SK-N-SH (cell line): ENCODE results near the gene KCNAB1. TPM values are rescaled to one million over a fixed set of nuclear protein-coding genes. Genes with fewer than 3 reads are reported as not detected.

Experiments
- CTCF ChIA-PET: fragments of 300-600, 350-600 bp; formaldehyde crosslinking; extraction: SDS; loops from one replicate; lab custom pipeline; 2021; lab: Yijun Ruan, JAX
- POLR2A ChIA-PET: fragments of 350-600 bp; sonication (Branson Sonifier 250); formaldehyde crosslinking; extraction: SDS; loops from one replicate; lab custom pipeline; 2020; ENCODE audit warnings: antibody characterized with exemption, inconsistent platforms; lab: Yijun Ruan, JAX
- DNase-seq: peaks from one replicate; pipeline ENCODE4 v3.0.0; 2012
- H2AFZ ChIP-seq: fragments of 200-600 bp; sonication (generic); 2 replicates; pipeline ENCODE4 v1.8.1; 2016; ENCODE audit warnings: antibody characterized with exemption, mild to moderate bottlenecking, low read depth
- H3F3A ChIP-seq: fragments of 200-600 bp; sonication (generic); replicated peaks from 2 replicates; pipeline ENCODE3; 2016; ENCODE audit warnings: antibody characterized with exemption, mild to moderate bottlenecking; ENCODE audit not compliant: insufficient read depth
- H3K27ac ChIP-seq, 2 experiments: fragments of 200-500 bp in 1 of 2; fragments of 200-600 bp in 1 of 2; sonication (Bioruptor generic) in 1 of 2; sonication (generic), shearing (Covaris generic) in 1 of 2; 2 replicates each; pipeline versions ENCODE4 v1.5.1 to v1.6.1; 2014 to 2016; ENCODE audit warnings: low read depth in 2 of 2, inconsistent platforms in 1 of 2, low read length in 1 of 2, mild to moderate bottlenecking in 1 of 2, mixed read lengths in 1 of 2
- H3K27me3 ChIP-seq: fragments of 200-600 bp; sonication (generic), shearing (Covaris generic); 2 replicates; pipeline ENCODE4 v1.6.1; 2016; ENCODE audit warnings: mixed run types; ENCODE audit not compliant: insufficient read depth
- H3K36me3 ChIP-seq, 2 experiments: fragments of 200-500 bp in 1 of 2; fragments of 200-600 bp in 1 of 2; sonication (Bioruptor generic) in 1 of 2; sonication (generic) in 1 of 2; replicated peaks in 1 of 2; 2 replicates each; pipeline versions ENCODE3 to v1.5.1; 2014 to 2016; ENCODE audit warnings: low read length in 1 of 2, mild to moderate bottlenecking in 1 of 2; ENCODE audit not compliant: insufficient read depth in 2 of 2, control insufficient read depth in 1 of 2
- H3K4me1 ChIP-seq, 2 experiments: fragments of 200-500 bp in 1 of 2; fragments of 200-600 bp in 1 of 2; sonication (Bioruptor generic) in 1 of 2; sonication (generic), shearing (Covaris generic) in 1 of 2; 2 replicates each; pipeline versions ENCODE4 v1.5.1 to v1.6.1; 2014 to 2016; ENCODE audit warnings: low read depth in 1 of 2, low read length in 1 of 2, mixed run types in 1 of 2; ENCODE audit not compliant: insufficient read depth in 2 of 2, control insufficient read depth in 1 of 2
- H3K4me2 ChIP-seq: fragments of 200-600 bp; sonication (generic), shearing (Covaris generic); 2 replicates; pipeline ENCODE4 v1.6.1; 2017; ENCODE audit warnings: mixed run types
- H3K4me3 ChIP-seq, 2 experiments: fragments of 200-500 bp in 1 of 2; fragments of 200-600 bp in 1 of 2; sonication (Bioruptor generic) in 1 of 2; sonication (generic), shearing (Covaris generic) in 1 of 2; 2 replicates each; pipeline versions ENCODE4 v1.5.1 to v1.8.1; 2014 to 2016; ENCODE audit warnings: low read depth in 2 of 2, inconsistent platforms in 1 of 2, low read length in 1 of 2, mild to moderate bottlenecking in 1 of 2, mixed read lengths in 1 of 2, moderate library complexity in 1 of 2
- H3K79me2 ChIP-seq: fragments of 200-600 bp; sonication (generic); 2 replicates; pipeline ENCODE4 v1.8.1; 2017; ENCODE audit warnings: mild to moderate bottlenecking; ENCODE audit not compliant: insufficient read depth
- H3K9ac ChIP-seq: fragments of 200-600 bp; sonication (generic); 2 replicates; pipeline ENCODE4 v1.6.1; 2017; ENCODE audit warnings: mixed run types
- H3K9me2 ChIP-seq: fragments of 200-600 bp; sonication (generic); 2 replicates; pipeline ENCODE4 v1.6.1; 2017; ENCODE audit warnings: mixed run types
- H3K9me3 ChIP-seq: fragments of 200-600 bp; sonication (generic); 2 replicates; pipeline ENCODE4 v1.6.1; 2017; ENCODE audit warnings: mixed run types, mild to moderate bottlenecking, moderate library complexity
- H4K20me1 ChIP-seq: fragments of 200-600 bp; sonication (generic); 2 replicates; pipeline ENCODE4 v1.6.1; 2017; ENCODE audit warnings: mild to moderate bottlenecking, mixed run types; ENCODE audit not compliant: insufficient read depth
- CHD2 ChIP-seq: fragments of 150-350 bp; IDR thresholded peaks from 2 replicates; pipeline ENCODE4 v1.6.1; 2018; ENCODE audit warnings: low read length; ENCODE audit not compliant: partially characterized antibody
- EP300 ChIP-seq, 2 experiments: IDR thresholded peaks; 2 replicates each; pipeline versions ENCODE4 v1.4.0 to v1.6.1; 2012; ENCODE audit warnings: borderline replicate concordance in 1 of 2, low read depth in 1 of 2, low read length in 1 of 2
- NRF1 ChIP-seq: IDR thresholded peaks from 2 replicates; pipeline ENCODE4 v1.6.1; 2012; ENCODE audit warnings: low read depth, mild to moderate bottlenecking, low read length
- POLR2AphosphoS5 ChIP-seq: IDR thresholded peaks from 2 replicates; pipeline ENCODE4 v1.6.1; 2012; ENCODE audit warnings: low read depth, low read length
- RAD21 ChIP-seq: IDR thresholded peaks from 2 replicates; pipeline ENCODE4 v1.6.1; 2012; ENCODE audit warnings: mild to moderate bottlenecking, low read length
- WGBS: methylation state at CpG from one replicate; pipeline ENCODE4 v1.1.6; 2017; ENCODE audit warnings: low lambda C conversion rate; 5-methylcytosine and 5-hydroxymethylcytosine counted together
- polyA plus RNA-seq, 3 experiments: library from polyadenylated mRNA; depleted of rRNA; stranded (reverse); fragments of >200 nt; gene quantifications; 2 replicates each; pipeline ENCODE4 v1.2.3, GENCODE V29; 2012
- TF ChIP-seq, protein P1 (sequence below): fragments of 150-350 bp; IDR thresholded peaks from 2 replicates; pipeline ENCODE4 v1.6.1; 2017; ENCODE audit warnings: antibody characterized with exemption, low read length, low read depth, borderline replicate concordance
- TF ChIP-seq, protein P2 (sequence below): fragments of 200-600 bp; sonication (generic); IDR thresholded peaks from 2 replicates; pipeline ENCODE4 v1.6.1; 2017; ENCODE audit warnings: antibody characterized with exemption, mild to moderate bottlenecking, moderate library complexity

Gene KCNAB1
- polyA plus RNA-seq, 1 of the 3 experiments (the other 2 are of a cell fraction): 82.1 TPM

DNA sequence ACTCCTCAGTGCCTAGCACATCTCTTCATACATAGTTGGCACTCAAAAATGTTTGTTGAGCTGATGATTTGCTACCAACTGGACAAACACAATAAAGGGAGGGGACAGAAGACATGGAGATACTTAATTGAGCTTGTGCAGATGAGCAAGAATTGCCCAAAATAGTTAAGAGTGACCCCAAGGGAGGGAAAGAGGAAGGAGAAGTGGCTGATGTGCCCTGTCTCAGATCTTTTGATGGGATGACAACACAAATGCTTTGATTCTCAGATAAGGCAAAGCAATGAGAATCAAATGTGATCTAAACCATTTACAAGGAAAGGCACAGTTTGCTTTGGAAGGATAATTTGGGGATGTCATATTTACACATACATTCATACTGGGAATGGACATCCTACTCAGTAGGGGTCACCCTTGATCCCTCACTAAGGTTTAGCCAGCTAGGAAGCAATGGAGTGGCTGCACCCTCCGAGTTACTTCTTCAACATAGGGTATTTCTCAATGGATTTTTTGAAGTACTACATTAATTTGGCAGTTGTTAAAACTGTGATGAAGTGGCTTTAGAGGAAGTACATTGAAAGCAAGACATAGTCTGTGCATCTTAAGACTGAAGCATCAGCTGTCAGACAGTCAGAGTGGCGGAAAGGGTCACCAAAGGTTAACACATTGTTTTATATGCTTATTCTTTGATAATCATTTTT lies 456.4 kb downstream of the KCNAB1 start:
- CTCF ChIA-PET: no interaction called here
- H4K20me1 ChIP-seq: no peaks in the 10 kb centered on the region

DNA sequence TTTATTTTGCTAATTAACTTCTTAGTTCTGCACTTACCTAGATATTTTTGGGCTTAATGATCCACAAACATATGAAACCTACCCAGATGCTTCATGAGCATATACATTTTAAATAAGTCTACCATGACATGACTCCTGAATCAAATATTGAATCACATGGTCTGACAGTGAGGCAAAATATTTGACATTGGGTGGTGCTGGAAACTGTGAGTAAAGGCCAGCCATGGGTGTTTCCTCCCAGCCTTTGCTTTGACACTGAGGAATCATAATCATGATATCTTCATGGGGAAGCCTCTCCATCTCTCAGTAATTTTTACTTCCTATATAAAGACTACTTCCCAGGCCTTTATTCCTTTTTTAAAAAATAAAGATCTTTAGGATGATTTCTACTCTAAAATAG lies 457.4 kb downstream of the KCNAB1 start:
- TF ChIP-seq NRF1: no peak
- TF ChIP-seq CHD2: no peak
- no peak for TF ChIP-seq POLR2AphosphoS5
- TF ChIP-seq, protein P1, sequence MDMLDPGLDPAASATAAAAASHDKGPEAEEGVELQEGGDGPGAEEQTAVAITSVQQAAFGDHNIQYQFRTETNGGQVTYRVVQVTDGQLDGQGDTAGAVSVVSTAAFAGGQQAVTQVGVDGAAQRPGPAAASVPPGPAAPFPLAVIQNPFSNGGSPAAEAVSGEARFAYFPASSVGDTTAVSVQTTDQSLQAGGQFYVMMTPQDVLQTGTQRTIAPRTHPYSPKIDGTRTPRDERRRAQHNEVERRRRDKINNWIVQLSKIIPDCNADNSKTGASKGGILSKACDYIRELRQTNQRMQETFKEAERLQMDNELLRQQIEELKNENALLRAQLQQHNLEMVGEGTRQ: no peak
- TF ChIP-seq, protein P2, sequence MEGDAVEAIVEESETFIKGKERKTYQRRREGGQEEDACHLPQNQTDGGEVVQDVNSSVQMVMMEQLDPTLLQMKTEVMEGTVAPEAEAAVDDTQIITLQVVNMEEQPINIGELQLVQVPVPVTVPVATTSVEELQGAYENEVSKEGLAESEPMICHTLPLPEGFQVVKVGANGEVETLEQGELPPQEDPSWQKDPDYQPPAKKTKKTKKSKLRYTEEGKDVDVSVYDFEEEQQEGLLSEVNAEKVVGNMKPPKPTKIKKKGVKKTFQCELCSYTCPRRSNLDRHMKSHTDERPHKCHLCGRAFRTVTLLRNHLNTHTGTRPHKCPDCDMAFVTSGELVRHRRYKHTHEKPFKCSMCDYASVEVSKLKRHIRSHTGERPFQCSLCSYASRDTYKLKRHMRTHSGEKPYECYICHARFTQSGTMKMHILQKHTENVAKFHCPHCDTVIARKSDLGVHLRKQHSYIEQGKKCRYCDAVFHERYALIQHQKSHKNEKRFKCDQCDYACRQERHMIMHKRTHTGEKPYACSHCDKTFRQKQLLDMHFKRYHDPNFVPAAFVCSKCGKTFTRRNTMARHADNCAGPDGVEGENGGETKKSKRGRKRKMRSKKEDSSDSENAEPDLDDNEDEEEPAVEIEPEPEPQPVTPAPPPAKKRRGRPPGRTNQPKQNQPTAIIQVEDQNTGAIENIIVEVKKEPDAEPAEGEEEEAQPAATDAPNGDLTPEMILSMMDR: no peak
- TF ChIP-seq EP300 (IDR thresholded peaks at IDR 0.05; ENCODE audit: borderline replicate concordance in 1 of 2, low read depth in 1 of 2, low read length in 1 of 2): no peak
- Histone ChIP-seq H3F3A (no peaks in the 10 kb centered on the region), H3K9me2 (no peaks in the 10 kb centered on the region), H3K9ac (no peak overlapping the region), H3K79me2 (no peaks in the 10 kb centered on the region), H3K4me2 (no peak overlapping the region), H3K27me3 (no peaks in the 10 kb centered on the region), H3K36me3 (no peaks in the 10 kb centered on the region), H3K4me1 (no peaks in the 10 kb centered on the region), H3K9me3 (no peaks in the 10 kb centered on the region), H3K27ac (no peak overlapping the region), H4K20me1 (no peaks in the 10 kb centered on the region), H3K4me3 (no peak overlapping the region), H2AFZ (0 out of 2 replicates have a peak overlapping the region, but pooled peaks have one; percentile 21)
- ChIA-PET CTCF (no interaction called here), POLR2A (no interaction called here)
- DNase-seq: no peak

More for the DNA sequence above, 456.4 kb downstream of the KCNAB1 start:
- Histone ChIP-seq H3K27ac (no peak overlapping the region), H3K4me3 (no peak overlapping the region)
- WGBS: 75% methylated on average over 2 of the region's 2 CpGs
- no peak for TF ChIP-seq CHD2
- TF ChIP-seq RAD21: peak; percentile 14; the same call in 1 of the 2 replicates
- TF ChIP-seq, all 33 proteins: peak for 1
- no peaks in the 10 kb centered on the region for H3K9me3 ChIP-seq
- H3K9ac ChIP-seq: no peak overlapping the region
- H3K27me3 ChIP-seq: no peaks in the 10 kb centered on the region
- no peaks in the 10 kb centered on the region for H3K79me2 ChIP-seq
- no peaks in the 10 kb centered on the region for H3K36me3 ChIP-seq
- no peaks in the 10 kb centered on the region for H3F3A ChIP-seq
- H2AFZ ChIP-seq: no peak overlapping the region
- H3K9me2 ChIP-seq: no peaks in the 10 kb centered on the region
- H3K4me1 ChIP-seq: no peaks in the 10 kb centered on the region
- POLR2A ChIA-PET: no interaction called here
- no peak overlapping the region for H3K4me2 ChIP-seq
- DNase-seq: no peak

DNA sequence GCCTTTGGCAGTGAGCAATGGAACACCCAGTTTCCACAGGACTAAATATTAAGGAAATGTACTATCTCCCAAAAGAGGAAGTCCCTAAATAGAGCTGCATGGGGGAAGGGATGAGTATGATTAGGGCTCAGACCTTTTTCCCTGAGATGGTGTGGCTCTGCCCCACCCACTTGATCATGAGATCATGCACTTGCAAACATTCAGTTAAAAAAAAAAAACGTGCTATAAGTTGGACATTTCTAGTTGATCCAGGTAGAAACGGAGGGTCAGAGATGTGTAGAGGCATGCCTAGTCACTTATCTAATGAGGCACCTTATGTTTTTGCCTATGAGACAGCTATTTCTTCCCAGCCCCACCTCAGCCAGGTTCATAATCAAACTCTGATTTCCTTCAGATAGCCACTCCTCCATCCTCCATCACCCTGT lies 459.1 kb downstream of the KCNAB1 start:
- TF ChIP-seq, protein P1: no peak

More for the DNA sequence above, 459.1 kb downstream of the KCNAB1 start:
- H3K4me2 ChIP-seq: no peak overlapping the region
- no peak for DNase-seq
- H3K9me3 ChIP-seq: no peaks in the 10 kb centered on the region
- H3K4me1 ChIP-seq: no peaks in the 10 kb centered on the region
- H3F3A ChIP-seq: no peaks in the 10 kb centered on the region
- no peaks in the 10 kb centered on the region for H3K9me2 ChIP-seq
- 60% methylated on average over 2 of the region's 2 CpGs for WGBS
- CTCF ChIA-PET: interaction anchor here (1.2 kb wide), 1 partner anchor 16 kb away, joined by 3 read pairs; no protein-coding TSS in a partner anchor
- POLR2A ChIA-PET: no interaction called here
- no peak overlapping the region for H3K27ac ChIP-seq
- H4K20me1 ChIP-seq: no peaks in the 10 kb centered on the region
- H3K4me3 ChIP-seq: no peak overlapping the region
- no peak overlapping the region for H3K9ac ChIP-seq
- H3K36me3 ChIP-seq: no peaks in the 10 kb centered on the region
- H2AFZ ChIP-seq: no peak overlapping the region
- H3K79me2 ChIP-seq: no peaks in the 10 kb centered on the region
- no peaks in the 10 kb centered on the region for H3K27me3 ChIP-seq
